SK-N-SH (cell line): ENCODE data around the gene RBMS1. TPM values are rescaled to one million over a fixed set of nuclear protein-coding genes. Genes with fewer than 3 reads are reported as not detected.
A peak's percentile ranks its signal among the peaks of the same experiment; 100 is the strongest.

ENCODE experiments used
- CTCF ChIA-PET: fragments of 300-600, 350-600 bp; formaldehyde crosslinking; extraction: SDS; loops from one replicate; lab custom pipeline; 2021; lab: Yijun Ruan, JAX
- POLR2A ChIA-PET: fragments of 350-600 bp; sonication (Branson Sonifier 250); formaldehyde crosslinking; extraction: SDS; loops from one replicate; lab custom pipeline; 2020; ENCODE audit warnings: antibody characterized with exemption, inconsistent platforms; lab: Yijun Ruan, JAX
- DNase-seq: peaks from one replicate; pipeline ENCODE4 v3.0.0; 2012
- H2AFZ ChIP-seq: fragments of 200-600 bp; sonication (generic); 2 replicates; pipeline ENCODE4 v1.8.1; 2016; ENCODE audit warnings: antibody characterized with exemption, mild to moderate bottlenecking, low read depth
- H3F3A ChIP-seq: fragments of 200-600 bp; sonication (generic); replicated peaks from 2 replicates; pipeline ENCODE3; 2016; ENCODE audit warnings: antibody characterized with exemption, mild to moderate bottlenecking; ENCODE audit not compliant: insufficient read depth
- H3K27ac ChIP-seq, 2 experiments: fragments of 200-500 bp in 1 of 2; fragments of 200-600 bp in 1 of 2; sonication (Bioruptor generic) in 1 of 2; sonication (generic), shearing (Covaris generic) in 1 of 2; 2 replicates each; pipeline versions ENCODE4 v1.5.1 to v1.6.1; 2014 to 2016; ENCODE audit warnings: low read depth in 2 of 2, inconsistent platforms in 1 of 2, low read length in 1 of 2, mild to moderate bottlenecking in 1 of 2, mixed read lengths in 1 of 2
- H3K27me3 ChIP-seq: fragments of 200-600 bp; sonication (generic), shearing (Covaris generic); 2 replicates; pipeline ENCODE4 v1.6.1; 2016; ENCODE audit warnings: mixed run types; ENCODE audit not compliant: insufficient read depth
- H3K36me3 ChIP-seq, 2 experiments: fragments of 200-500 bp in 1 of 2; fragments of 200-600 bp in 1 of 2; sonication (Bioruptor generic) in 1 of 2; sonication (generic) in 1 of 2; replicated peaks in 1 of 2; 2 replicates each; pipeline versions ENCODE3 to v1.5.1; 2014 to 2016; ENCODE audit warnings: low read length in 1 of 2, mild to moderate bottlenecking in 1 of 2; ENCODE audit not compliant: insufficient read depth in 2 of 2, control insufficient read depth in 1 of 2
- H3K4me1 ChIP-seq, 2 experiments: fragments of 200-500 bp in 1 of 2; fragments of 200-600 bp in 1 of 2; sonication (Bioruptor generic) in 1 of 2; sonication (generic), shearing (Covaris generic) in 1 of 2; 2 replicates each; pipeline versions ENCODE4 v1.5.1 to v1.6.1; 2014 to 2016; ENCODE audit warnings: low read depth in 1 of 2, low read length in 1 of 2, mixed run types in 1 of 2; ENCODE audit not compliant: insufficient read depth in 2 of 2, control insufficient read depth in 1 of 2
- H3K4me2 ChIP-seq: fragments of 200-600 bp; sonication (generic), shearing (Covaris generic); 2 replicates; pipeline ENCODE4 v1.6.1; 2017; ENCODE audit warnings: mixed run types
- H3K4me3 ChIP-seq, 2 experiments: fragments of 200-500 bp in 1 of 2; fragments of 200-600 bp in 1 of 2; sonication (Bioruptor generic) in 1 of 2; sonication (generic), shearing (Covaris generic) in 1 of 2; 2 replicates each; pipeline versions ENCODE4 v1.5.1 to v1.8.1; 2014 to 2016; ENCODE audit warnings: low read depth in 2 of 2, inconsistent platforms in 1 of 2, low read length in 1 of 2, mild to moderate bottlenecking in 1 of 2, mixed read lengths in 1 of 2, moderate library complexity in 1 of 2
- H3K79me2 ChIP-seq: fragments of 200-600 bp; sonication (generic); 2 replicates; pipeline ENCODE4 v1.8.1; 2017; ENCODE audit warnings: mild to moderate bottlenecking; ENCODE audit not compliant: insufficient read depth
- H3K9ac ChIP-seq: fragments of 200-600 bp; sonication (generic); 2 replicates; pipeline ENCODE4 v1.6.1; 2017; ENCODE audit warnings: mixed run types
- H3K9me2 ChIP-seq: fragments of 200-600 bp; sonication (generic); 2 replicates; pipeline ENCODE4 v1.6.1; 2017; ENCODE audit warnings: mixed run types
- H3K9me3 ChIP-seq: fragments of 200-600 bp; sonication (generic); 2 replicates; pipeline ENCODE4 v1.6.1; 2017; ENCODE audit warnings: mixed run types, mild to moderate bottlenecking, moderate library complexity
- H4K20me1 ChIP-seq: fragments of 200-600 bp; sonication (generic); 2 replicates; pipeline ENCODE4 v1.6.1; 2017; ENCODE audit warnings: mild to moderate bottlenecking, mixed run types; ENCODE audit not compliant: insufficient read depth
- CHD2 ChIP-seq: fragments of 150-350 bp; IDR thresholded peaks from 2 replicates; pipeline ENCODE4 v1.6.1; 2018; ENCODE audit warnings: low read length; ENCODE audit not compliant: partially characterized antibody
- FOSL2 ChIP-seq: IDR thresholded peaks from 2 replicates; pipeline ENCODE4 v1.4.0; 2012; ENCODE audit warnings: low read depth, mild to moderate bottlenecking, moderate library complexity, borderline replicate concordance
- FOXJ3 ChIP-seq: sonication (generic); formaldehyde crosslinking; IDR thresholded peaks from 2 replicates; pipeline ENCODE4 v1.5.1; 2020; ENCODE audit warnings: mild to moderate bottlenecking, missing genetic modification reagents
- GATA2 ChIP-seq: sonication (generic); formaldehyde crosslinking; IDR thresholded peaks from 2 replicates; pipeline ENCODE4 v1.5.0; 2020; ENCODE audit warnings: mild to moderate bottlenecking, missing genetic modification reagents
- JUND ChIP-seq: IDR thresholded peaks from 2 replicates; pipeline ENCODE4 v1.4.0; 2012
- POLR2AphosphoS5 ChIP-seq: IDR thresholded peaks from 2 replicates; pipeline ENCODE4 v1.6.1; 2012; ENCODE audit warnings: low read depth, low read length
- RCOR1 ChIP-seq: fragments of 150-350 bp; IDR thresholded peaks from 2 replicates; pipeline ENCODE4 v1.6.1; 2017; ENCODE audit warnings: antibody characterized with exemption, low read length
- RXRA ChIP-seq: IDR thresholded peaks from 2 replicates; pipeline ENCODE4 v1.4.0; 2012; ENCODE audit warnings: low read depth, mild to moderate bottlenecking, borderline replicate concordance
- SMC3 ChIP-seq: IDR thresholded peaks from 2 replicates; pipeline ENCODE4 v1.6.1; 2012; ENCODE audit warnings: low read depth, low read length, improper control_type of control experiment
- TAF1 ChIP-seq: IDR thresholded peaks from 2 replicates; pipeline ENCODE4 v1.6.1; 2012; ENCODE audit warnings: low read depth, mild to moderate bottlenecking, low read length, moderate library complexity, borderline replicate concordance
- TCF12 ChIP-seq: IDR thresholded peaks from 2 replicates; pipeline ENCODE4 v1.4.0; 2012
- YY1 ChIP-seq: IDR thresholded peaks from 2 replicates; pipeline ENCODE4 v1.4.0; 2012; ENCODE audit warnings: low read depth, mild to moderate bottlenecking
- WGBS: methylation state at CpG from one replicate; pipeline ENCODE4 v1.1.6; 2017; ENCODE audit warnings: low lambda C conversion rate; 5-methylcytosine and 5-hydroxymethylcytosine counted together
- polyA plus RNA-seq, 3 experiments: library from polyadenylated mRNA; depleted of rRNA; stranded (reverse); fragments of >200 nt; gene quantifications; 2 replicates each; pipeline ENCODE4 v1.2.3, GENCODE V29; 2012
- TF ChIP-seq, protein P1 (sequence below): IDR thresholded peaks from 2 replicates; pipeline ENCODE4; 2012
- TF ChIP-seq, protein P2 (sequence below): fragments of 150-350 bp; IDR thresholded peaks from 2 replicates; pipeline ENCODE4 v1.6.1; 2016; ENCODE audit warnings: mild to moderate bottlenecking, low read depth, low read length
- TF ChIP-seq, protein P3 (sequence below): fragments of 150-350 bp; IDR thresholded peaks from 2 replicates; pipeline ENCODE4 v1.6.1; 2017; ENCODE audit warnings: antibody characterized with exemption, low read length, low read depth, borderline replicate concordance
- TF ChIP-seq, protein P4 (sequence below): IDR thresholded peaks from 2 replicates; pipeline ENCODE4 v1.4.0; 2012; ENCODE audit warnings: low read depth, borderline replicate concordance

The RBMS1 gene
- polyA plus RNA-seq, 1 of the 3 experiments (the other 2 are of a cell fraction), result 56.5 TPM

DNA sequence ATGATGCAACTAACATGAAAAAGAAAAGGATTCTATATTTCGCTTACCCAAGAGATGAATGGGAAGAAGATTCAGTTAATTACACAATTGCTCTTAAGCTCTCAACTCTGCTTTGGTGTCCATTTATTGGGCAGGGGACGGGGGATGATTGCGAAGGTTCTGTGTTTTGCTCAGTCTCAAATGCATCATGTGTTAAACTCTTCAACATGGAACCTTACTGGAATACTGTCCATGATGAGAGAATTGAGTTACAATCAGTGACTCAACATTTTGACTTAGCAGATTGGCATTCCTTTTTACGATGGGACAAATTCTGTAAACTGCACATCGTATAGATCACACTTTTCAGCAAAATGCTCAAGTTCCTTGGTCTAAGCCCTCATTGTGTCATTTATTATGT, 135.6 kb downstream of the RBMS1 start:
- H3K36me3 ChIP-seq, result peaks cover 10 to 46% of the 10 kb centered on the region in 2 experiments
- no peak for DNase-seq
- H3K27me3 ChIP-seq, result no peaks in the 10 kb centered on the region
- no peak overlapping the region for H3K4me3 ChIP-seq
- CTCF ChIA-PET, result interaction anchor here (1.6 kb wide), 1 partner anchor 22 kb away, joined by 4 read pairs; no protein-coding TSS in a partner anchor
- H3K9ac ChIP-seq, result no peak overlapping the region
- 66% methylated on average over 5 of the region's 5 CpGs for WGBS
- H2AFZ ChIP-seq, result no peak overlapping the region
- H3K79me2 ChIP-seq, result peaks cover 100% of the 10 kb centered on the region
- peaks cover under 1 to 28% of the 10 kb centered on the region in 2 experiments; a peak in 3 of 4 replicates for H3K4me1 ChIP-seq
- TF ChIP-seq FOSL2 (peak; percentile 66), JUND (peak; percentile 64), TCF12 (0 out of 2 replicates have a peak, but pooled peaks have one; percentile 41), FOXJ3 (CRISPR knock-in tag) (no peak), CHD2 (no peak)
- TF ChIP-seq, protein P1, sequence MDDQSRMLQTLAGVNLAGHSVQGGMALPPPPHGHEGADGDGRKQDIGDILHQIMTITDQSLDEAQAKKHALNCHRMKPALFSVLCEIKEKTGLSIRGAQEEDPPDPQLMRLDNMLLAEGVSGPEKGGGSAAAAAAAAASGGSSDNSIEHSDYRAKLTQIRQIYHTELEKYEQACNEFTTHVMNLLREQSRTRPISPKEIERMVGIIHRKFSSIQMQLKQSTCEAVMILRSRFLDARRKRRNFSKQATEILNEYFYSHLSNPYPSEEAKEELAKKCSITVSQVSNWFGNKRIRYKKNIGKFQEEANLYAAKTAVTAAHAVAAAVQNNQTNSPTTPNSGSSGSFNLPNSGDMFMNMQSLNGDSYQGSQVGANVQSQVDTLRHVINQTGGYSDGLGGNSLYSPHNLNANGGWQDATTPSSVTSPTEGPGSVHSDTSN, result peak; percentile 28; the same call in 1 of the 2 replicates
- peaks cover 34% of the 10 kb centered on the region for H3F3A ChIP-seq
- H3K4me2 ChIP-seq, result no peak overlapping the region
- H3K27ac ChIP-seq, result peak overlapping the region in 1 of 2 experiments; percentile 47; a peak in 3 of 4 replicates
- H3K9me3 ChIP-seq, result no peaks in the 10 kb centered on the region
- peaks cover 65% of the 10 kb centered on the region for H4K20me1 ChIP-seq
- H3K9me2 ChIP-seq, result no peaks in the 10 kb centered on the region
- POLR2A ChIA-PET, result no interaction called here

DNA sequence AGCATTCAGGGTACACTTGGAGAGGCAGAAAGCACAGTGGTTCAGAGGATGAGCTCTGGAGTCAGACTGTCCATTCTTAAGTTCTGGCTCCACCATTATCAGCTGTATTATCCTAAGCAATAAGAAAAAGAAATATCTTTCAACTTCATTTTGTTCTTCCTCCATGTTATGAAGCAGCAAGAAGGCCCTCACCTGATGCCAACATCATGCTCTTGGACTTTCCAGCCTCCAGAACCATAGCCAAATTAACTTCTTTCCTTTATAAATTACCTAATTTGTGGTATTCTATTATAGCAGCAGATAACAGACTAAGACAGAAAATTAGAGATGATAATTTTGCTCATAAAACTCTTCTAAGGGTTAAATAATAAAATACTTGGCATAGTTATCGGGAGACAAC, 137.1 kb downstream of the RBMS1 start:
- POLR2A ChIA-PET, result no interaction called here
- no peaks in the 10 kb centered on the region for H3K9me3 ChIP-seq
- H3K27me3 ChIP-seq, result no peaks in the 10 kb centered on the region
- TF ChIP-seq RCOR1 (no peak), TCF12 (no peak), GATA2 (CRISPR knock-in tag) (no peak), SMC3 (no peak), RXRA (no peak), YY1 (no peak), TAF1 (no peak), POLR2AphosphoS5 (no peak)
- TF ChIP-seq, protein P2, sequence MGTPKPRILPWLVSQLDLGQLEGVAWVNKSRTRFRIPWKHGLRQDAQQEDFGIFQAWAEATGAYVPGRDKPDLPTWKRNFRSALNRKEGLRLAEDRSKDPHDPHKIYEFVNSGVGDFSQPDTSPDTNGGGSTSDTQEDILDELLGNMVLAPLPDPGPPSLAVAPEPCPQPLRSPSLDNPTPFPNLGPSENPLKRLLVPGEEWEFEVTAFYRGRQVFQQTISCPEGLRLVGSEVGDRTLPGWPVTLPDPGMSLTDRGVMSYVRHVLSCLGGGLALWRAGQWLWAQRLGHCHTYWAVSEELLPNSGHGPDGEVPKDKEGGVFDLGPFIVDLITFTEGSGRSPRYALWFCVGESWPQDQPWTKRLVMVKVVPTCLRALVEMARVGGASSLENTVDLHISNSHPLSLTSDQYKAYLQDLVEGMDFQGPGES, result no peak
- TF ChIP-seq, protein P3, sequence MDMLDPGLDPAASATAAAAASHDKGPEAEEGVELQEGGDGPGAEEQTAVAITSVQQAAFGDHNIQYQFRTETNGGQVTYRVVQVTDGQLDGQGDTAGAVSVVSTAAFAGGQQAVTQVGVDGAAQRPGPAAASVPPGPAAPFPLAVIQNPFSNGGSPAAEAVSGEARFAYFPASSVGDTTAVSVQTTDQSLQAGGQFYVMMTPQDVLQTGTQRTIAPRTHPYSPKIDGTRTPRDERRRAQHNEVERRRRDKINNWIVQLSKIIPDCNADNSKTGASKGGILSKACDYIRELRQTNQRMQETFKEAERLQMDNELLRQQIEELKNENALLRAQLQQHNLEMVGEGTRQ, result no peak
- TF ChIP-seq, protein P4, sequence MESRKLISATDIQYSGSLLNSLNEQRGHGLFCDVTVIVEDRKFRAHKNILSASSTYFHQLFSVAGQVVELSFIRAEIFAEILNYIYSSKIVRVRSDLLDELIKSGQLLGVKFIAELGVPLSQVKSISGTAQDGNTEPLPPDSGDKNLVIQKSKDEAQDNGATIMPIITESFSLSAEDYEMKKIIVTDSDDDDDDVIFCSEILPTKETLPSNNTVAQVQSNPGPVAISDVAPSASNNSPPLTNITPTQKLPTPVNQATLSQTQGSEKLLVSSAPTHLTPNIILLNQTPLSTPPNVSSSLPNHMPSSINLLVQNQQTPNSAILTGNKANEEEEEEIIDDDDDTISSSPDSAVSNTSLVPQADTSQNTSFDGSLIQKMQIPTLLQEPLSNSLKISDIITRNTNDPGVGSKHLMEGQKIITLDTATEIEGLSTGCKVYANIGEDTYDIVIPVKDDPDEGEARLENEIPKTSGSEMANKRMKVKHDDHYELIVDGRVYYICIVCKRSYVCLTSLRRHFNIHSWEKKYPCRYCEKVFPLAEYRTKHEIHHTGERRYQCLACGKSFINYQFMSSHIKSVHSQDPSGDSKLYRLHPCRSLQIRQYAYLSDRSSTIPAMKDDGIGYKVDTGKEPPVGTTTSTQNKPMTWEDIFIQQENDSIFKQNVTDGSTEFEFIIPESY, result no peak
- no peak overlapping the region for H3K27ac ChIP-seq
- WGBS, result 95% methylated on average over 1 of the region's 1 CpG
- H3K36me3 ChIP-seq, result peaks cover 8 to 37% of the 10 kb centered on the region in 2 experiments
- peaks cover 0 to 42% of the 10 kb centered on the region in 2 experiments; a peak in 3 of 4 replicates for H3K4me1 ChIP-seq
- H4K20me1 ChIP-seq, result peaks cover 69% of the 10 kb centered on the region
- peaks cover 46% of the 10 kb centered on the region for H3F3A ChIP-seq
- H3K9ac ChIP-seq, result no peak overlapping the region
- H3K9me2 ChIP-seq, result no peaks in the 10 kb centered on the region
- peaks cover 97% of the 10 kb centered on the region for H3K79me2 ChIP-seq
- H2AFZ ChIP-seq, result no peak overlapping the region
- no peak overlapping the region for H3K4me3 ChIP-seq
- CTCF ChIA-PET, result no interaction called here
- DNase-seq, result no peak
- no peak overlapping the region for H3K4me2 ChIP-seq
